ENCODE results near the gene ADARB2.

The ADARB2 gene

DNA sequence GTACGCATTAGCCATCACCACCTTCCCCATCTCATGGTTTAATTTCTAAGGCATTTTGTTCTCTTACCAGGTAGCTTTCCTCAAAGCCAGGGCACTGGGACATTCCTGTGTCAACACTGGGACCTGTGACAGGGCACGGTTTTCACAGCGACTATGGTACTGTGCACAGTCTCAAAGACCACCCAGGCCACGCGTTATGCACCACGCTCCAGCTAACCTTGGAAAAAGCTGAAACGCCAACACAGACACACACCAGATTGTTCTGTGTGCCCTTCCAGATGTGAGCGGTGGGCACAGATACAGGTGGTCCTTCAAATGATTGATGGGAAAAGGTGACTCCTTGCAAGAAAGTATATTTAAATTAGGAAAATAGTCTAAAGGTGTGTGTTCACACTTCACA is 343.8 kb downstream of the ADARB2 start:
- intact Hi-C loops (cut with DNase I): no loop called here

DNA sequence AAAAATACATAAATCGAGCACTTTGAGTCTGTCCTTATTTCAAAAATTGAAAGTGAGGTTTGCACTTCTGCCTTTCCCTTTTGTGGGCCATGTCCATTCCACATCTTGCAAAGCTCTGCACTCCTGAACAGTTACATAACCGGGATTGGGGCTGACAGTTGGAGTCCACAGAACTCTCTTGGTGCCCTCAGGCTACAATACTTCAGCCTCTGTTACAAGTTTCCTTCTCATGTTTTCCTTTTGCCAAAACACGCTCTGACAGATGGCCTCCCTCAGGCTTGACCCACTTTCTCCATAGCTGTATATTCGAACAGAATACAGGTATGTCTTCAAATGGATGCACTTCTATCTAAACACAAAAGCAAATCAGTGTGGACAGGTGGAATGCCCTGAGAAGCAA is 345.2 kb downstream of the ADARB2 start:
- peak in 1 of 10 donors; percentile 24 for DNase-seq
- intact Hi-C loops (cut with DNase I): no loop called here

More for the DNA sequence above, 343.8 kb downstream of the ADARB2 start:
- DNase-seq: peak in 1 of 10 donors; percentile 26

DNA sequence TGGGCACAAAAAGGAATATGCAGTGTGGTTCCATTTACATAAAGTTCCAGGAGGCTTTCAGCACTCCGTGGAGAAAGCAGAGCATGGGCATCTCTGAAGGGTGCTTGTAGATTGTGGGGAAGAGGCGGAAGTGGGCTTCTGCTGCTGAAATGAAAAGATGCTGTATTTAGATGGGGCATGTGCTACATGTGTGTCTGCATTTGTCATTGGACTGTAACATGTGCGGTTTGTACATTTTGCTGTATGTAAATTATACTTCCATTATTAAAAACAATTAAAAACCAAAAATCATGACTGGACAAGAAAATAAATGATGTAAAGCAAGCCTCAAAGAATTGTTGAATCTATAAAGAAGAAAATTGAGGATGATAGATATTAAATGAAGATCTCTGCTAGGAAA is 347.1 kb downstream of the ADARB2 start:
- DNase-seq: no peak
- intact Hi-C loops (cut with DNase I): no loop called here

DNA sequence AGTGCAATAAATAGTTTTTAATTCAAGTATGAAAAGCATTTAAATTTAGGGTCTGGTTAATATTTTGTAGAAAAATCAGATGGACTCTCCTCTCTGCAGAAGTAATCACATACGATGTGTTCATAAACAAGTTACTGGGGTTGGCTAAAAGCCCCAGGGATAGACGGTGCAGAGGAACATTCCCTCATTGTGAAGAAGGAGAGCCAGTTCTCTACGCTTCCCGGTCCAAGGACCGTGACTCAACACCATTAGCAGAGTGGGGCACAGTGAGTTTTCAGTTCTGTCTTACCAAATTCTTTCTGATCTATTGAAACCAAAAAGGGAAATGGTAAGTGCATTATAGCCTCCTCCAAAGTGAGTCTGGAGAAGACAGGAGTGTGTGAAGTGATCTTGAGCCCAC is 353.3 kb downstream of the ADARB2 start:
- intact Hi-C loops (cut with DNase I): no loop called here
- DNase-seq: no peak

DNA sequence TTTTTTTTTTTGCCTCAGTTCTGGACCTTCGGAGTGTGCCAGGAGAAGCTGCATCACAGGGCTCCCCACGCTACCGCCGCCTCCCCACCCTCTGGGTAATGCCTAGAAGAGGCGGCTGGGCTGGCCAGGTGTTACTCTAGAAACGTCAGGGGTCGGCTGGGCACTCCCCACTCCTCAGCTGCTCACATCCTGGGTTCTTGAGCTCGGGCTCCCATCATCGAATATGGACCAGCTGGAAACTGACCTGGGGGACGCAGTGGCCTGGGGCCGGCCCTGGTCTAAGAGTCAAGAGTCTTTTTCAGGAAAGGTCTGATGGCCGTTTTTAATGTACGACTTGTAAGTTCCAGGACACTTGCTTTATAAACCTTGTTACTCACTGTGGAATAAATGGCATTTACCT is 354.6 kb downstream of the ADARB2 start:
- intact Hi-C loops (cut with DNase I): no loop called here
- peak in 2 of 10 donors; percentile 60 to 71 for DNase-seq

DNA sequence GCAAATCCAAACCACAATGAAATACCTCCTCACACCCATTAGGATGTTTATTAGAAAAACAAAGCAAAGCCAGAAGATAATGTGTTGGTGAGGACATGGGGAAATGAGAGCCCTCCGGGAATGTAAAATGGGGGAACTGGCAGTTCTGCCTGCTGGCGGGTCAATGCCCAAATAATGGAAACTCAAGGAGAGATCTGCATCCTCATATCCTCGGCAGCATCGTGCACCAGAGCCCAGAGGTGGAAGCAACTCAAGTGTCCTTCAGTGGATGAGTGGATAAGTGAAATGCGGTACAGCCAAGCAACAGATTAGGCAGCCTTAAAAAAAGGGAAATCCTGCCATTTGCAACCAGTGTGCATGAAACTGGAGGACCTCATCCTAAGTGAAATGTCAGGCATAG is 356.0 kb downstream of the ADARB2 start:
- DNase-seq: no peak
- intact Hi-C loops (cut with DNase I): no loop called here

DNA sequence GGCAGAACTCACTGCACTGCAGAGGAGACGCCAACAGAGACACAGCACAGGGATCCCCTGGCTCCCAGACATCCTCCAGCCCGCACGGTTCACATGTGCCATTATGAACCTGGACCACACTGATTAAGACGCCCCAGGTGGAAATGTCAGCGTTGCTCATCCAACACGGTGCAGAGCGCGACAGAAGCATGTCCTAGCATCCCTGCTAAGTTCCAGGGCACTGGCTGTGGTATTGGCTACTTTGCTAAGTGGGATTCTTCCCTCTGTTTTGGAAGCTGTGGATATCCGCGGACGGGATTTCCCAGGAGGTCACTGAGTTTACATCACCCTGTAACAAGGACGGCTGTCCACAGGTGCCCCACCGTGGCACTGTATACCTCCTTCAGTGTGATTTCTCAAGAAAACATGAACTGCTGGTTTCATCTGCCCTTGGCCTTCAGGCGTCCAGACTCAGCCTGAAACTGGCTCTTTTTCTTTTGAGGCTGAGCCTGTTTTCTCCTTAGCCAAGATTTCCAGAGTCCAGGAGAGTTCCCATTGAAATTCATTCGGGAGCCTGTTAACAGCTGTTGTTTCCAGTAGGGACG is 357.1 kb downstream of the ADARB2 start:
- DNase-seq: peak in 2 of 10 donors; percentile 50 to 54
- intact Hi-C loops (cut with DNase I): no loop called here

DNA sequence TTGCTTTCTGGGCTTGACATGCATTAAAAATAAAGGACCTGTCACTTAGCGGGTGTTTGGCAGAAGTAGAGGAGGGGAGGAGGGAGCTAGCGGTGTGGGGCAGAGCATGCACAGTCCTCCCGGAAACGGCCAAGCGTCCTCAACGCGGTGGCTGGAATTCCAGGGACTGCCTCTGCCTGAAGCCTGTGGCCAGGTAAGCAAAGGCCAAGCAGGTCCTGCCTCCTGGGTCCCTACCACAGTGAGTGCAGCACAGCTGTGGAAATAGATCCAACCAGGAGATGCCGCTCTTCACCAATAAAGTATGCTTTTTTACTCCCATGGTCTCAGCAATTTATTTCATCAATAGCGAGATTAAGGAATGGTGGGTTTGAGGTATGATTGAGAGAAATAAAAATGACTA is 357.7 kb downstream of the ADARB2 start:
- DNase-seq: peak in 2 of 10 donors; percentile 35 to 68
- intact Hi-C loops (cut with DNase I): no loop called here

DNA sequence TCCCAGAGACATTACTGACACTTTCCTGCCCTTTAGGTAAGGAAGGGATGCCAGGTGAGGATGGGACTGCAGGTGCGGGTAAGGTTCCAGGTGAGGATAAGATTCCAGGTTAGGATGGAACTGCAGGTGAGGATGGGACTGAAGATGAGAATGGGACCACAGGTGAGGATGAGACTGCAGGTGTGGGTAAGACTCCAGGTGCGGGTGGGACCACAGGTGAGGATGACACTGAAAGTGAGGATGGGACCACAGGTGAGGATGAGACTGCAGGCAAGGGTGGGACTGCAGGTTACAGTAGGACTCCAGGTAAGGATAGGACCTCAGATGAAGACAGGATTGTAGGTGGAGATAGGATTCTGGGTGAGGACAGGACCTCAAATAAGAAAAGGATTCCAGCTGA is 358.9 kb downstream of the ADARB2 start:
- intact Hi-C loops (cut with DNase I): no loop called here

DNA sequence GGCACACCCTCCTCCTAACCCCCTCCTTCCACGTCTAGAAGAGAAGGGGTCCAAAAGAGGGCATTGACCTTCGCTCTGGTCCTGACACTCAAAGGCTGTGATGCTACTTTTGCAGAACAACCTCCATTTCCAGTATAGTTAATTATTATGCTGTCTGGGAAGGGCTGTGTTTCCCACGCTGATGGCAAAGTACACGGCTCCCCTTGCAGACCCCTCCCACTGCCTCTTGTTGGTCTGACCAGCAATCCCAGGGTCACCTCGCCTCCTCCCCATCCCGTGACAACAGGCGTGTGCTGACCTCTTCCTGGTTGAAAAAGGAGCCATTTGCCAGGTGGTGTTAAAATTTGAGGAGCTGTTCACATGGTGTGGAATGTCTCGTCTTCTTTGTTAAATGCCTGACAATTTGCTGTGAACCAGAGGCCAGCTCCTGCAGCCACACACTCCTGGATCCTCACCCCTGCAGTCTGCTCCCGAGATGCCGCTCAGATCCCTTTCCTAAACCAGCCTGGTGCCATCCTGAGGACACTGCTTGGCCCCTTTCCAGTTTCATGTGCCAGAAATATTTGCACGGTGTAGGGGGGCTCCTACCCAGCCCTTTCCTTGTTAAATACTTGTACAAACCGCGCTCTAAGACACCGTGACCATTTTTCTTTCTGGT is 359.5 kb downstream of the ADARB2 start:
- intact Hi-C loops (cut with DNase I): no loop called here
- DNase-seq: peak in 1 of 10 donors; percentile 41

More for the DNA sequence above, 358.9 kb downstream of the ADARB2 start:
- DNase-seq: peak in 2 of 10 donors; percentile 23 to 31

DNA sequence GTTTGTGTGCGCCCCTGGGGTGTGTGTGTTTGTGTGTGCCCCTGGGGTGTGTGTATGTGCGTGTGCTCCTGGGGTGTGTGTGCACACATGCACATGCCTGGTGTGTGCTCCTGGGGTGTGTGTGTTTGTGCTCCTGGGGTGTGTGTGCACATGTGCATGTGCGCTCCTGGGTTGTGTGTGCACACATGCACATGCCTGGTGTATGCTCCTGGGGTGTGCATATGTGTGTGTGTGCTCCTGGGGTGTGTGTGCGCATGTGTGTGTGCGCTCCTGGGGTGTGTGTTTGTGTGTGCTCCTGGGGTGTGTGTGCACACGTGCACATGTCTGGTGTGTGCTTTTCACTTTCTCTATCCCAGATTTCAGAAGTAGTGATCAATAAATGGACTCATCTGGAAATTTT is 360.1 kb downstream of the ADARB2 start:
- peak in 1 of 10 donors; percentile 24 for DNase-seq
- intact Hi-C loops (cut with DNase I): no loop called here

DNA sequence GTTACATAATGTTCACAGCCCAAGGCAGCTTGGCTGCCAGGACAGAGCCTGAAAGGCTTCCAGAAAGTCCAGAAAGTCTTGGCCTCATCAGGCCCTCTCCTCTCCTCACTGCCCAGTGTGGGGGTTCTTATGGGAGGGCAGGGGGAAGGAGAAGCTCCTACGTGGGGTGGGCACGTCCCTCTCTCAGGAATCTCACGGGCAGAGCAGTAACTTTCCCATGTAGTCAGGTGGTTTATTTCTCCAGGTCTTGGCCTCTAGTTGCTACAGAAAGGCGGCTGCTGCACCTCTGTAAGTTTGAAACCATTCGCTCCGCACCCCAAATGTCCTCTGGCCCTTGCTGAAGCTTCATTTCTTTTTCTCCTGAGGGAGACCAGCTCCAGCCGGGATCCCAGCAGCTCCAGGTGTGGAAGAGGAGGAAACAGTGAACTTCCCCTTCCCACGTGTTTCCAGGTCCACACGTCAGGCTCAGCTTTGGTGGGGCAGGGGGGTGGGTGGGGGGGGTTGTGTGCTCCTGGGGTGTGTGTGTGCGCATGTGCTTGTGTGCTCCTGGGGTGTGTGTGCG is 360.9 kb downstream of the ADARB2 start:
- DNase-seq: no peak

DNA sequence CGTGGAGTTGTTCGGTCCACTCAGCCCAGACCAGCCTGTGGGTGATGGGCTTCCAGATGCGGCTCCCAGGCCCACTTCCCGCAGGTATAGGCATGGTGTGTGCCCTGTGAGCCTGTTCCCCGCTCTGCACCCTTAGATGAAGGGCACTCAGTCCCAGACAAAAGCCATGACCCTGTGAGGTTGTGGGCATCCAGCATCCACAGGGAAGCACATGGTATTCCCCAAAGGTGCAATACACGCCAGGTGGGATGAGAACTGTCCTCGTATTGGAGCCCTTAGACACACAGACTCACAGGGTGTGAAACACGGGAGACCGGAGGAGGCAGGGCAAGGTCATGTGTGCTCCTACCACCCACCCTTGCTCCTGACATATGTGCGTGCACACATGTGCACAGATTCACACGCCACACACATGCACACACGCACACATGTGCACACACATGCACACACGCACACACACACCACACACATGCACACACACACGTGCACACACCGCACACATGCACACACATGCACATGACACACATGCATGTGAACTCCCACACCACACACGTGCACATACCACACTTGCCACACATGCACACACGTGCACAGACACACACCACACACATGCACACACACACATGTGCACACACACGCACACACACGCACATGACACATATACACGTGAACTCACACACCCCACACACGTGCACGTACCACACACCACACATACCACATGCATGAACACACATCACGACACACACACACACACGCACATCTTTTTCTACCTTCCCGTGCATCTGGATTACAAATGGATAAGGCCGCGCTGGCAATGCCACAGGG is 361.8 kb downstream of the ADARB2 start:
- peak in 1 of 10 donors; percentile 63 for DNase-seq
- intact Hi-C loops (cut with DNase I): no loop called here

More for the DNA sequence above, 360.9 kb downstream of the ADARB2 start:
- intact Hi-C loops (cut with DNase I): no loop called here

DNA sequence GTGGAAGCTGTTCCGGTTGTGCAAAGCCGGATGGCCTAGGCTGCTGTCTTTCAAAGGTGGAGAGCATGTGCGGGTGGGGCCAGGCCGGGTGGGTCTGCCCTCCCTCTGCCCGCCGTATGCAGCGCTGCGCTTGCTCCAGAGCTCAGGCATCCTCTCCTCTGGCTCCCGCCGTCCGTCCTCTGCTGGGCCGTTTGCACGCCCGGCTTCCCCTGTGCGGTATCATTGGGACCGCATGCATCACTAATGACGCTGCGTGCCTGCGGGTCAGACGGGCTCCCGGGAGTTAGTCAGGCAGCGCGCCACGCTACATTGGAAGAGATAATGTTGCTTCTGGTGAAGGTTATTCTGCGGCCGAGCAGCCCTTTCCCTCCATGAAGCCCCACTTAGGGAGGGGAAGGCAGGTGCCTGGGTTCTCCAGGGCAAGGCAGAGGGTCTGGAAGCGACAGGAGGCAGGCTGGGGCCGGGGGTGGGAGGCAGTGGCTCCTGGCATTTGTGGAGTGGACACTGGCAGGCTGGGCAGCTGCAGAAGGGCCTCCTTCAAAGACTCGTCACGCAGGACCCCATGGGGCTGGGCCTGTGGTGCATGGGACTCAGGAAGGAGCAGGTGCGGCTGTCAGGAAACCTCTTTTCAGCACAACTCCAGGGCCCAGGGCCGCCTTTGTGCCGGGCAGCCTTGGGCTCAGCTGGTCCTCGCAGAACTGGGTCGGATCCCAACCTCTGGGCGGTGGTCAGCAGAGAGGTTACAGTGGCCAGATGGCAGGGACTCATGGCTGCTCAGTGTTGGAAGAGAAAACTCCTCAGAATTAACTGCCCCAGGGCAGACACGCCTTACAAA is 362.6 kb downstream of the ADARB2 start:
- peak in 2 of 10 donors; percentile 66 to 68 for DNase-seq
- intact Hi-C loops (cut with DNase I): no loop called here

DNA sequence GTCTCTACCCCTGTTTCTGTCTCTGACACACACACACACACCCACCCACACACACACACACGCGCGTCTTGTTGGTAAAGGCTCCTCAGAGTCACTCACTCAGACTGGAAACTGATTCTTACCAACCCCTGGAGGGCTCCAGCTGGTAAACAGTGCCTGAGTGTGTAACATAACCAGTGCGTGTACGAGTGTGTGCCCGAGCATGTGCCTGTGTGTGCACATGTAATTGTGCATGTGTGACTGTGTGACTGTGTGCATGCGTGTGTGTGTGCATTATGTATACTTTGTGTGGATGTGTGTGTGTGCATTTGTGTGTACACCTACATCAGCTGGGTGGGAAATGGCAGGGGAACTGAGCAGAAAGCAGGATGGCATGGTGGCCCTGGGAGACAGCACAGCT is 364.0 kb downstream of the ADARB2 start:
- no peak for DNase-seq
- intact Hi-C loops (cut with DNase I): no loop called here

DNA sequence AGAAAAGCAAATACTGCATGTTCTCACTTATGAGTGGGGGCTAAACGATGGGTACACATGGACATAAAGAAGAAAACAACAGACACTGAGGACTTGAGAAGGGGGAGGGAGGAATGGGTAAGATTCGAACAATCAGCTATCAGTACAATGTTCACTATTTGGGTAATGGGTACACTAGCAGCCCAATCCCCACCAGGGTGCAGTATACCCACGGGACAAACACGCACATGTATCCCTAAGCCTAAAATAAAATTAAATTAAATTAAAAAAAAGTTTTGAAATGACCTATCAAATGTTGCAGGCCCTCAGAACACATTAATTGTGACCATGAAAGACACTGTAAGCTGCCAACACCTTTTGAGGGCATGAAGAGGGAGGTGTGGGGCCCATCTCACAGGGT is 365.1 kb downstream of the ADARB2 start:
- DNase-seq: no peak
- intact Hi-C loops (cut with DNase I): no loop called here

DNA sequence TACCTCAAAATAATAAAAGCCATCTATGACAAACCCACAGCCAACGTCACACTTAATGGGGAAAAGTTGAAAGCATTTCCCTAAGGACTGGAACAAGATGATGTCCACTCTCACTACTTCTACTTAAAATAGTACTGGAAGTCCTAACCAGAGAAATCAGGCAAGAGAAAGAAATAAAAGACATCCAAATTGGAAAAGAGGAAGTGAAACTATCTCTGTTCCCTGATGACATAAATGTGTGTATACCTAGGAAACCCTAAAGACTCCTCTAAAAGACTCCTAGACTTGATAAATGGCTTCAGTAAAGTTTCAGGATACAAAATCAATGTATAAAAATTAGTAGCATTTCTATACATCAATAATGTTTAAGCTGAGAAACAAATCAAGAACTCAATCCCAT is 367.0 kb downstream of the ADARB2 start:
- no peak for DNase-seq
- intact Hi-C loops (cut with DNase I): no loop called here

DNA sequence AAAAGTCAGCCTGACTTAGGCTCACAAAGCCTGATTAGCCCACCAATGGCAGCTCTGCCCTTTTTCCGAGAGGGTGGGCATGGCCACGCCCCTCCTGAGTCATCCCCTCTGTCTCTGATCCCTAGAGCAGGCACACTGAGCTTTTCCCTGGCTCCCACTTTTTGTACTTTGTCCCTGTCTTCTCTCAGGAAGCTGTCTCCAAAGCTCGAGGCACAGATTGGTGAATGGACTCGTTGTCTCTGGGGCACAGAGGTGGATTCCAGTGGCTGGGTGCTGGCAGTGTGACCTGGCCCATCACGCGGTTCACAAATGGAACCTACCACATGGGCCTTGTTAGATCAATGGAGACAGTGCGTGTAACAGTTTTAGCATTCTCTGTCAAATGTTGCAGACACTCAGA is 367.7 kb downstream of the ADARB2 start:
- intact Hi-C loops (cut with DNase I): no loop called here
- DNase-seq: peak in 1 of 10 donors; percentile 67

DNA sequence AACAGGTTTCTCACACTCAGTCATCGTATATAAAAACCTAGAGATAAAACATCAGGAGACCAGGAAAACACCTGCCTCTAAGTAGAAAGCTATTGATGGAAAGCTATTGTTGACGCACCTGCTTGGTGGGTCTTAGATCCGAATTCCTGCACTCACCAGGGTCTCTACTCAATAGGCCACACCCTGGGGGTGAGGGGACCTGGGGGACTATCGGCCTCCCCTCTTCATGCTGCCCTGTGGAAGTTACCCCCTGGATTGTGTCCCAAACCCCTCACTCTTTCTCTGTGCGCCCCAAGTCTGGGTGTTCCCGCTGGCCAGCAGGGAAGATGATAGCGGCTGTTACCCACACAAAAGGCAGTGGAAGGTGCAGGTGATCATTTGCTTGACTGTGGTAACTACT is 368.1 kb downstream of the ADARB2 start:
- DNase-seq: peak in 1 of 10 donors; percentile 53
- intact Hi-C loops (cut with DNase I): no loop called here

DNA sequence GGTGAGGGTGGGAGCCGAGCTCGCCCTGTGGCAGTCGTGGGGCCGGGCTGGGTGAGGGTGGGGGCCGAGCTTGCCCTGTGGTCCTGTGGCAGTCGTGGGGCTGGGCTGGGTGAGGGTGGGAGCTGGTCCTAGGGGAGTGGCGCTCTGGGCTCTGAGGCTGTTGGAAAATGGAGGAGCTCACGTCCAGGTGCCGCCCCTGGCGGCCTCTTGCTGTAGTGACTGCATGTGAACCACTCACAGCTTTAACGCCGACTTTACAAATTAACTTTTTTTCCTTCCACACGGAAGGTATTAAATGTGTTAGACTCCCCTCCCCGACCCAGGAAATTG is 368.5 kb downstream of the ADARB2 start:
- intact Hi-C loops (cut with DNase I): no loop called here
- peak in 5 of 10 donors; percentile 30 to 85 (median 60) for DNase-seq

All from posterior cingulate gyrus (tissue), 11 donors.